Mucosa of gallbladder (tissue), 1 donor: ENCODE results near the gene ACSM6. TPM values are rescaled to one million over a fixed set of nuclear protein-coding genes. Genes with fewer than 3 reads are reported as not detected.
A peak's percentile ranks its signal among the peaks of the same experiment; 100 is the strongest.

ENCODE experiments used
- DNase-seq: peaks from one replicate; pipeline ENCODE4 v3.0.0-alpha.2; 2020; ENCODE audit warnings: low spot score
- total RNA-seq: library from RNA; stranded (reverse); gene quantifications from one replicate; pipeline ENCODE4 v1.2.1, GENCODE V29; 2021
- donor health status: DM: no; HTN: no; CAD: no.

Gene ACSM6
- total RNA-seq, 1 donor from 2014 or later = not detected

DNA sequence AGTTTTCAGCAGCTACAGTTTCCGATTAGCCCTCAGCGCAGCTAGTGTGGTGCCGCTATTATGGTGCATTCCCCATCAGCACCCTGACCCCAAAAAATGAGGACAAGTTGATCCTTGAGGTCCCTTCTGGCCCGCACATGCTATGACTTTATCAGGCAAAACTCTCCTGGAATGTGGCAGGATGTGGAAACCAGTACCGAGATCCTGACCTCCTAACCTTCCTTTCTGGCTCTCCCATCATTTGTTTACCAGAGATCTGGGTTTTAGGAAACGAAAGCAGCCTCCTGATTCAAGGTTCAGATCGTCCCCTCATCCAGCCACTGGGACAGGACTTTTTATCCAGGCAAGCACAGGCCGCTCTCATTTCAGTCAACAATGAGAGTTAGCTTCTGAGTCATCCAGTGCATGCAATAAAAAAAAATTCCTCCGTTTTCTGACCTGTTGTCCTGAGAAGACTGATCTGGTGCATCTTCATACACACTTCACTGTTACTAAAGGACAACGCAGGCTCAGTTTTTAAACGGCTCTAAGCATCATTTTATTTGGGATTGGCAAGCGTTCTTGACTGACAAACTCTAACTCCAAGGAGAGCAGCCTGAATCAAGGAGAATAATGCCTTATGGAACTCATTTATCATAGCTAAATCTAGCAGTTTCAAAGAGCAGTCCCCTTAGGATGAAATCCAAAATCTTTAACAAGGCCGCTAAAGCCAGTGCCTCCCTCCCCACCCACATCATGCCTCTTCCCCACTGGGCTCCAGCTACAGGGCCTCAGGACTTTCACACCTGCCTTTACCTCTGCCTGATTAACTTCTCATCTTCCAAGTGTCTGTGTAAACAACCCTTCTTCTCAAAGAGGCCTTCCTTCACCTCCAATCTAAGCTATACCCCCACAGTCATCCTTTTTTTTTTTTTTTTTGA lies 79.6 kb downstream of the ACSM6 start:
- peak; percentile 60 for DNase-seq

DNA sequence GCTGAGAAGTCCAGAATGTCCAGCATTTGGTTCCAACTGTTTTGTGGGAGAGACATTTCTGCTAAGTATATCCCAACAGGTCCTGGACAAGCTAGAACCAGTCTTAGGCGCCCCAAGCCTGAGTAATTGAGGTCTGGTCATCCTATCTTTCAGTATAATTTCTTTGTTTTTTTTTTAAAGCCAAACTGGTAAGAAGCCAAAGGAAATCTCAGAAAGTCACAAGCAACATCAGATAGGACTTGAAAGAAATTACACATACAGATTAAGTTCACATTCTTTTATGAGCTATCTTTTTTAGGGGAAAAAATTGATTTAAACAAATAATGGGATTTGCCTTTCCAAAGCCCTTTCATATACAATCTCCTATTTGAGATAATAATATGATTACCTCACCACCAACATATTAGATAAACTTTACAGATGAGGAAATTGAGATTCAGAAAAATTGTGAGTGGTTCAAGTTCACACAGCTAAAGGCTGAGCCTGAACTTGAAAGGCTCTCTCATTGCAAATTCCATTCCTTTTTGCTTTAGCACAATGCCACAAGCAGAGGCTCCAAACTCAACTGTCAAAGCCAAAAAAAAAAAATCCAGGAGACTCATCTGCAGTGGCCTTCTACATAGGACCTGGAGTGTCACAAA lies 81.8 kb downstream of the ACSM6 start:
- DNase-seq = no peak

DNA sequence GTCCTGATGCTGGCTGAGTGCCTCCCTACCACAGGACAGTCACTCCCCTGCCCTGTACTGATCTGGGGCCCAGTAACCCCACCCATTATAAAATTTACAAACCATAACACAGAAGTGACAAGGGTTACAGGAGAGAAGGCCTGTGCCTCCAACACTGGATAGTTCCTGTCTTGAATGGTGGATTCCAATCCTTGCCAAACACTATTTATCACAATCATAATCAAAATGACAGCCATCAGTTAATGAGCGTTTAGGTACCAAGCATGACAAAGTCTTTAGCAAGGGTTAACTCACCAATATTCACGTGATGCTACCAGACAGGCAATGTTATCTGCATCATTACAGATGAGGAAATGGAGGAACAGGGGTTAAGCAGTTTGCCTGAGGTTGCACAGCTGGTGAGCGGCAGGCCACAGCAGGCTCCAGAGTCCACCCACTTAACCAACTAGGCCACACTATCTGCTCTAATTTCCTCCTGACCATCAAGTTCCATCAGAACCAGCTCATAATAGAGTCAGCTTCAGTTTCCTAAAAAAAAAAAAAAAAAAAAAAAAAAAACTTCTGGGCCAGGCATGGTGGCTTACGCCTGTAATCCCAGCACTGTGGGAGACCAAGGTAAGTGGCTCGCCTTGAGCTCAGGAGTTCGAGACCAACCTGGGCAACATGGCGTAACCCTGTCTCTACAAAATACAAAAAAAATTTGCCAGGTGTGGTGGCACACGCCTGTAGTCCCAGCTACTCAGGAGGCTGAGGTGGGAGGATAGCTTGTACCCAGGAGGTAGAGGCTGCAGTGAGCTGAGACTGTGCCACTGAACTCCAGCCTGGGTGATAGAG lies 82.5 kb downstream of the ACSM6 start:
- DNase-seq = no peak

DNA sequence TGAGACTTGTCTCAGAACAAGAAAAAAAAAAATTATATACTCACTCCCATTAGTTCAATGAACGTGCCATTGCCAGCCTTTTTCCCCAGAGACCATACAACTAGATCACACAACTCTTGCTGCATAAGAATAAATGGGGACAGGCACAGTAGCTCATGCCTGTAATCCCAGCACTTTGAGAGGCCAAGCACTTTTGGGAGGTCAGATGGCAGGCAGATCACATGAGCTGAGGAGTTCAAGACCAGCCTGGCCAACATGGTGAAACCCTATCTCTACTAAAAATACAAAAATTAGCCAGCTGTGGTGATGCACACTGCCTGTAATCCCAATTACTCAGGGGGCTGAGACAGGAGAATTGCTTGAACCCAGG lies 83.1 kb downstream of the ACSM6 start:
- no peak for DNase-seq

DNA sequence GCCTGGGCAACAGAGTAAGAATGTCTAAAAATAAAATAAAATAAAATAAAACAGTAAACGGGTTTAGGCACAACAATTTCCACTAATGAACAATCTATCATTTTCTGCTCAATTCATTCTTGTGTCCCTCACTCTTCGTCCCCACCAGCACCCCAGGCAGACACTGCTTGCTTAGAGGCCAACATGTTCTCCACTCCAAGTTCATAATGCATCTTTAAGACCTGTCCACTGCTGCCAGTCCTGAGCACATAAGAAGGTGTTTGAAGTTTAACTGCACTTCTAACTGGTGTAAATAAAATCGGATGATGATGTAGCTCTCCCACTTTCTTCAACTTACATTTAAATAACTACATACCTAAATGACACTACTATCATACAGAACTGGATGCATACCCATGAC lies 83.6 kb downstream of the ACSM6 start:
- DNase-seq = no peak

Other genes with a start within 250 kb of the ACSM6 start
- gene CYP2C8, start 124.7 kb upstream of the ACSM6 start, total RNA-seq = 40.3 TPM
- gene PDLIM1, start 96.8 kb downstream of the ACSM6 start, total RNA-seq = 114 TPM